Choroid plexus epithelial cell (primary cell): Measurements from ENCODE around the gene MTSS2.

Experiments used
- DNase-seq: peaks from one replicate; pipeline ENCODE4 v3.0.0-alpha.2; 2010; ENCODE audit warnings: low read depth
- H3K4me3 ChIP-seq: 2 replicates; pipeline ENCODE4 v1.5.1; 2011; ENCODE audit warnings: low read depth, mild to moderate bottlenecking, control low read depth, low read length, moderate library complexity
- TF ChIP-seq, protein P1 (sequence below): conservative IDR thresholded peaks from 2 replicates; pipeline ENCODE4 v1.5.1; 2011; ENCODE audit warnings: low read depth, mild to moderate bottlenecking, control low read depth, inconsistent platforms, low read length, moderate library complexity

The MTSS2 gene

DNA sequence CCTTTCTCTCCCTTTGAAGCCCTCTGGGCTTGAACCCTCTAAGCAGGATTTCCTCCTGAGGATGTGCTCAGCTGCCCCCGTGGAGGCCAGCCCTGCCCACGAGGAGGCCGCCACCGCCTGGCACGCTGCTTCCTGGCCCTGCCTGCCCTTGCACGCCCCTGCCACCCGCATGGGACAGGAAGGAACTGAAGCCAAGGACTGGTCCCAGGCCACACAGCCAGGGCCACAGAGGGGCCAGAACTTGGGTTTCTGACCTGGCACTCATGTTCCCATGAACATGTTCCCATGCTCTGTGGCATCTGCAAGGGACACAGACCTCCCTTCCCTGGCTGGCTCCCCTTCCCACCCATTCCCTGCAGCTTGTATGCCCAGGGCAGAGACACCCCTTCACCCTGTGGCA lies 24.1 kb upstream of the MTSS2 start:
- no peak for DNase-seq
- no peak overlapping the region for H3K4me3 ChIP-seq
- TF ChIP-seq, protein P1, sequence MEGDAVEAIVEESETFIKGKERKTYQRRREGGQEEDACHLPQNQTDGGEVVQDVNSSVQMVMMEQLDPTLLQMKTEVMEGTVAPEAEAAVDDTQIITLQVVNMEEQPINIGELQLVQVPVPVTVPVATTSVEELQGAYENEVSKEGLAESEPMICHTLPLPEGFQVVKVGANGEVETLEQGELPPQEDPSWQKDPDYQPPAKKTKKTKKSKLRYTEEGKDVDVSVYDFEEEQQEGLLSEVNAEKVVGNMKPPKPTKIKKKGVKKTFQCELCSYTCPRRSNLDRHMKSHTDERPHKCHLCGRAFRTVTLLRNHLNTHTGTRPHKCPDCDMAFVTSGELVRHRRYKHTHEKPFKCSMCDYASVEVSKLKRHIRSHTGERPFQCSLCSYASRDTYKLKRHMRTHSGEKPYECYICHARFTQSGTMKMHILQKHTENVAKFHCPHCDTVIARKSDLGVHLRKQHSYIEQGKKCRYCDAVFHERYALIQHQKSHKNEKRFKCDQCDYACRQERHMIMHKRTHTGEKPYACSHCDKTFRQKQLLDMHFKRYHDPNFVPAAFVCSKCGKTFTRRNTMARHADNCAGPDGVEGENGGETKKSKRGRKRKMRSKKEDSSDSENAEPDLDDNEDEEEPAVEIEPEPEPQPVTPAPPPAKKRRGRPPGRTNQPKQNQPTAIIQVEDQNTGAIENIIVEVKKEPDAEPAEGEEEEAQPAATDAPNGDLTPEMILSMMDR = no peak

DNA sequence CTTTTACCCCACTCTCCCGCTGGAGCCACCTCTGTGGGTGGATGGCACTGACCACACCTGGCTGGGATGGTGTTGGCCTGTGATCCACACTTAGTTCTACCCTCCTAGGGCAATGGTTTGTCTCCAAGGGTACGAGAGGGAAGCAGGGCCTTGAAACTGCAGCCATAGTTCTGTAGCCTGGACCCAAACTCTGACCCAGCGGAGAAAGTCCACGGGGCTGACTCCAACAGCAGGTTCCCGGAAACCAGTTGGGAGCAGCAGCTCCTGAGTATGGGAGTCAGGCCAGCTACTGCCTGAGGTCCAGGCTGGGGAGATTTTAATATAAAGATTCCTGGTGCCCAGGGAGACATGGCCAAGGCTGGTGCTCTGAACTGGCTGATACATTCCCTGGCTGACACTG lies 23.6 kb upstream of the MTSS2 start:
- no peak for DNase-seq
- TF ChIP-seq, protein P1 = no peak
- H3K4me3 ChIP-seq = no peak overlapping the region

DNA sequence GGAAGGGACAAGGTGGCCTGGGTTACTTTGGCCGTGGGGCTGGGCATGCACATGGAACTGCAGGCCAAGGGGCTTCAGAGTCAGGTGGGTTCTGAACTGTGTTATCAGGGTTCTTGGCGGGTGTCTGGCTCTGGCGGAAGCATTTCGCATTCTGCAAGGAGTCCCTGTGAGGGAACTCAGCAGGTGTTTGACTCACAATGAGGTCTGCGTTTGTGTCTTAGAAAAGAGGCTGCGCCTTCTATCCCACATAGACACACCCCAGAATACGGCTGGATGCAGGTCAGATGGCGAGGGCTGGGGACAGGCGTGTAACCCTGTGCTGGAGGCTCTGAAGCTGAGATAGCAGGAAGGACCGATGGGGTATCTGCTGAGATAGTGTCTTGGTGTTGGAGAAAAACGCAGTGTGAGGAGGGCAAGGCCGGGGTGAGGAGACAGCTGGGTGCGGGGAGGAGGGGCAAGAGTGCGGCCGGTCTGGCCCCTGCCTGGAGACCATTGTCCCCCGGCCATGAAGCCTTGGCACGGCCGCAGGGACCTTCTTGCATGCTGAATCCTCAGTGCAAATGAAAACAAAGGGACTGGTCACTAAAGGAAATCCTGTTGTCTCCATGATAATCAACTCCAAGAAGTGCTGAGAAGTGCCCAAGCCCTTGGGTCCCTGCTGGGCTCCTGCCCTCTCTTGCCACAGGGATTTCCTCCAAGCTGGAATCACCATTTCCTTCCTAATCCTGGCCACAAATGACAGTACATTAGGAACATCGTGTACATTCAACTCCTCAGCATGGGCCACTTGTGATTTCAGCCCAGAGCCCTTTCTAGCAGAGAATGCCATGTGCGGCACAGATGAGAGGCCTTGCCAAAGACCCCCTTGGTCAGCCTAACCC lies 22.8 kb upstream of the MTSS2 start:
- DNase-seq = no peak
- TF ChIP-seq, protein P1 = no peak
- no peak overlapping the region for H3K4me3 ChIP-seq

DNA sequence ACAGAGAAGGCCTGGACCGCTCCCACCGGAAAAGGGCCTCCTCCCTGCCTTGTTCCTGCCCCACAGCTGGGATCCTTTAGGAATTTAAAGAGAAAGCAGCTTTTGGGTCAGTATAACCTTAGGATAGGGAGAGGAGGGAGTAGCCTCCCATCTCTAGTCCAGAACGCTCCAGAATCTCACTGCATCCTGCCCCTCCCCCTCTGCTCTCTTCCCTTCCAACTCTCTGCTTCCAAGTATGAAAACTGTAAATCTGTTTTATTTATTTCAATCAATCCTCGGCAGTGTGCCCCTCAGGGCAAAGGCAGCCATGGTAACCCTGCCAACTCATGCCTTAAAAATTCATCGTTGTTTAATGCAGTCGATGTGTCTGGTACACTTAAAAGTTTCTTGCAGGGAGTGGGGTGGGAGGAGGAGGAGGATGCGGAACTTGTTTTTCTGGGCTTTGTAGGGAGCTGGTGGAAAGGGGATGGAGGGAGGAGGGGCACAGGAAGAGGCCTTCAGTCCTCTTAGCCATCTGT lies 21.2 kb upstream of the MTSS2 start:
- peak; percentile 36 for DNase-seq
- TF ChIP-seq, protein P1 = no peak
- no peak overlapping the region for H3K4me3 ChIP-seq

DNA sequence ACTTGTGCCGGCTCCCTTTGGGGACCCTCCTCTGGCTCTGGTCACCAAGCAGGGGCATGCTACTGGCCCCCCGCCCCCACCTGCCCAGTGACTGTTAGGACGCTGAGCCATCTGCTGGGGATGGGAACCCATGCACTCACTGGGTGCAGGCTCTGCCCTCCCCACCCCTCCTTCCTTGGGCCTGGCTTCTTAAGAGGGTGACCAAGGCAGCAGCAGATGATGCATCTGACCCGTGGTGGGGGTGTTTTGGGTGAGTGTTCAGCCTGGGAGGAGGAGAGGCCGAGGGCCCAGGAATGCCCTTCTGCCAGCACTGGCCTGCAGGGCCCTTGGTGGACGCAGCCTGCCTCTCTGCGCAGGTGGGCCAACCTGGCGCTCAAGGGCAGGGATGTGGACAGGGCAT lies 19.2 kb upstream of the MTSS2 start:
- no peak for DNase-seq
- TF ChIP-seq, protein P1 = no peak
- no peak overlapping the region for H3K4me3 ChIP-seq

DNA sequence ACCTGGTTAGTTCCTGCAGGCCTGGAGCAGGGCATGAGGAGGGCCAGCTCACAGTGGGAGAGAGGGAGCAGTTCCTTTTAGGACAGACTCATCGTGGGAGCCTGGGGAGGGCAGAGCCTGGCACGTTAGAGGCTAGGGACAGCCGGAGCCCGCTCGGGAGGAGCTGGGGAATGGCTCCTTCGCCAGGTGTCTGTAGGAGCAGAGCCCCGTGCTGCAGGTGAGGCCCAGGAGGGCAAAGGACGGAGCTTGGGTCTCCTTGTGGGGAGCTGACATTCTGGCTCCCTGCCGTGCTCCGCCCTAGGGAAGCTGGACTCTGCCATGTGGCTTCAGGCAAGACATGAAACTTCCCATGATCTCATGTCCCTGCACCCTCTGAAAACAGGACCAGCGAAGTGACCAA lies 18.7 kb upstream of the MTSS2 start:
- H3K4me3 ChIP-seq = no peak overlapping the region
- DNase-seq = no peak
- TF ChIP-seq, protein P1 = no peak
